K562 (cell line): Measurements from ENCODE around the gene IGFBP4. TPM values are rescaled to one million over a fixed set of nuclear protein-coding genes. Genes with fewer than 3 reads are reported as not detected.
A peak's percentile ranks its signal among the peaks of the same experiment; 100 is the strongest.

ENCODE experiments used
- polyA plus RNA-seq, 8 experiments: library from polyadenylated mRNA; depleted of rRNA in 4 of 8; stranded (reverse) in 5 of 8; unstranded in 3 of 8; fragments of >200 nt; fragmentation: Nextera tagmentation in 2 of 8; fragmentation: Illumina TruSeq in 1 of 8; extraction: Ambion mirVana in 2 of 8; extraction: Trizol in 1 of 8; gene quantifications; 2 replicates each; pipeline versions ENCODE4 v1.2.1 to v1.2.3, GENCODE V29; 2011 to 2014; ENCODE audit warnings: inconsistent platforms in 1 of 8, missing spikeins in 1 of 8
- total RNA-seq, 7 experiments: library from RNA; depleted of rRNA in 6 of 7; stranded (reverse); fragments of >200 nt in 6 of 7; fragmentation: Illumina TruSeq in 2 of 7; extraction: Trizol in 2 of 7; gene quantifications; 2 replicates each; pipeline versions ENCODE4 v1.2.1 to v1.2.3, GENCODE V29; 2011 to 2021; ENCODE audit warnings: low replicate concordance in 1 of 7
- TF ChIP-seq, protein P1 (sequence below): fragments of 450-650 bp; IDR thresholded peaks from 2 replicates; pipeline ENCODE4 v1.6.1; 2017; ENCODE audit warnings: antibody characterized with exemption, mild to moderate bottlenecking
- TF ChIP-seq, protein P2 (sequence below): sonication (generic); formaldehyde crosslinking; IDR thresholded peaks from 2 replicates; pipeline ENCODE4 v1.8.1; 2023; ENCODE audit warnings: mild to moderate bottlenecking, missing genetic modification reagents

The IGFBP4 gene
- total and polyA plus RNA-seq, 9 of the 15 experiments (the other 6 are each of a cell fraction or from before 2014, with no cell fraction given) = 8.8 to 99.8 (median 18.6) TPM

GRCh38 chr17:40443196-40443987, at the start of gene IGFBP4 (continued):
- TF ChIP-seq, protein P1, sequence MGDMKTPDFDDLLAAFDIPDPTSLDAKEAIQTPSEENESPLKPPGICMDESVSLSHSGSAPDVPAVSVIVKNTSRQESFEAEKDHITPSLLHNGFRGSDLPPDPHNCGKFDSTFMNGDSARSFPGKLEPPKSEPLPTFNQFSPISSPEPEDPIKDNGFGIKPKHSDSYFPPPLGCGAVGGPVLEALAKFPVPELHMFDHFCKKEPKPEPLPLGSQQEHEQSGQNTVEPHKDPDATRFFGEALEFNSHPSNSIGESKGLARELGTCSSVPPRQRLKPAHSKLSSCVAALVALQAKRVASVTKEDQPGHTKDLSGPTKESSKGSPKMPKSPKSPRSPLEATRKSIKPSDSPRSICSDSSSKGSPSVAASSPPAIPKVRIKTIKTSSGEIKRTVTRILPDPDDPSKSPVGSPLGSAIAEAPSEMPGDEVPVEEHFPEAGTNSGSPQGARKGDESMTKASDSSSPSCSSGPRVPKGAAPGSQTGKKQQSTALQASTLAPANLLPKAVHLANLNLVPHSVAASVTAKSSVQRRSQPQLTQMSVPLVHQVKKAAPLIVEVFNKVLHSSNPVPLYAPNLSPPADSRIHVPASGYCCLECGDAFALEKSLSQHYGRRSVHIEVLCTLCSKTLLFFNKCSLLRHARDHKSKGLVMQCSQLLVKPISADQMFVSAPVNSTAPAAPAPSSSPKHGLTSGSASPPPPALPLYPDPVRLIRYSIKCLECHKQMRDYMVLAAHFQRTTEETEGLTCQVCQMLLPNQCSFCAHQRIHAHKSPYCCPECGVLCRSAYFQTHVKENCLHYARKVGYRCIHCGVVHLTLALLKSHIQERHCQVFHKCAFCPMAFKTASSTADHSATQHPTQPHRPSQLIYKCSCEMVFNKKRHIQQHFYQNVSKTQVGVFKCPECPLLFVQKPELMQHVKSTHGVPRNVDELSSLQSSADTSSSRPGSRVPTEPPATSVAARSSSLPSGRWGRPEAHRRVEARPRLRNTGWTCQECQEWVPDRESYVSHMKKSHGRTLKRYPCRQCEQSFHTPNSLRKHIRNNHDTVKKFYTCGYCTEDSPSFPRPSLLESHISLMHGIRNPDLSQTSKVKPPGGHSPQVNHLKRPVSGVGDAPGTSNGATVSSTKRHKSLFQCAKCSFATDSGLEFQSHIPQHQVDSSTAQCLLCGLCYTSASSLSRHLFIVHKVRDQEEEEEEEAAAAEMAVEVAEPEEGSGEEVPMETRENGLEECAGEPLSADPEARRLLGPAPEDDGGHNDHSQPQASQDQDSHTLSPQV = peak; percentile 89; the same call in 1 of the 2 replicates
- TF ChIP-seq, protein P2, sequence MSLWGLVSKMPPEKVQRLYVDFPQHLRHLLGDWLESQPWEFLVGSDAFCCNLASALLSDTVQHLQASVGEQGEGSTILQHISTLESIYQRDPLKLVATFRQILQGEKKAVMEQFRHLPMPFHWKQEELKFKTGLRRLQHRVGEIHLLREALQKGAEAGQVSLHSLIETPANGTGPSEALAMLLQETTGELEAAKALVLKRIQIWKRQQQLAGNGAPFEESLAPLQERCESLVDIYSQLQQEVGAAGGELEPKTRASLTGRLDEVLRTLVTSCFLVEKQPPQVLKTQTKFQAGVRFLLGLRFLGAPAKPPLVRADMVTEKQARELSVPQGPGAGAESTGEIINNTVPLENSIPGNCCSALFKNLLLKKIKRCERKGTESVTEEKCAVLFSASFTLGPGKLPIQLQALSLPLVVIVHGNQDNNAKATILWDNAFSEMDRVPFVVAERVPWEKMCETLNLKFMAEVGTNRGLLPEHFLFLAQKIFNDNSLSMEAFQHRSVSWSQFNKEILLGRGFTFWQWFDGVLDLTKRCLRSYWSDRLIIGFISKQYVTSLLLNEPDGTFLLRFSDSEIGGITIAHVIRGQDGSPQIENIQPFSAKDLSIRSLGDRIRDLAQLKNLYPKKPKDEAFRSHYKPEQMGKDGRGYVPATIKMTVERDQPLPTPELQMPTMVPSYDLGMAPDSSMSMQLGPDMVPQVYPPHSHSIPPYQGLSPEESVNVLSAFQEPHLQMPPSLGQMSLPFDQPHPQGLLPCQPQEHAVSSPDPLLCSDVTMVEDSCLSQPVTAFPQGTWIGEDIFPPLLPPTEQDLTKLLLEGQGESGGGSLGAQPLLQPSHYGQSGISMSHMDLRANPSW (CRISPR knock-in tag) = 0 out of 2 replicates have a peak, but pooled peaks have one; percentile 46
